ENCODE results near the gene RPS2.
"Not testable (repeated sequence)": the region's sequence is repeated elsewhere in the genome, so short reads cannot be mapped to it uniquely, and the experiment has no call there.

RPS2 gene

DNA sequence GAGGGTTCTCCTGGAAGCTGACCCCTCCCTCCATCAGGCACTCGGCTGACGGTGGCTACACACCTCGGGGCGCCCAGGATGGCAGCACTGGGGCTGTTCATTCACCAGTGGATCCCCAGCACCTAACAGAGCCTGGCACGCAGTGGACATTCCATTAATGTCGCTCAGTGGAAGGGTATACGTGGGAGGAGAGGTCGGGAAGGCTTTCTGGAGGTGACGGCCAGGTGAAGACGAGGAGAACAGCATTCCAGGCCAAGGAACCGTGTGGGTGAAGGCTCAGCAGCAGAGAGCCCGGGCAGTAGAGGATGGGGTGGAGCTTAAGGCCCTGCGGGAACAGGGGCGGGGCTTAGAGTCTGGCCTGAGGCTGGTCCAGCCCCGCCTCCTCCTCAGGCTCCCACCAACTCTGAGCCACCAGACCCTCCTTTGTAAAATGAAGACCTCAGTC, 43.9 kb downstream of the RPS2 start:
- no peak for DNase-seq (ENCODE audit: extremely low read depth in 1 of 2, low read depth in 1 of 2)

DNA sequence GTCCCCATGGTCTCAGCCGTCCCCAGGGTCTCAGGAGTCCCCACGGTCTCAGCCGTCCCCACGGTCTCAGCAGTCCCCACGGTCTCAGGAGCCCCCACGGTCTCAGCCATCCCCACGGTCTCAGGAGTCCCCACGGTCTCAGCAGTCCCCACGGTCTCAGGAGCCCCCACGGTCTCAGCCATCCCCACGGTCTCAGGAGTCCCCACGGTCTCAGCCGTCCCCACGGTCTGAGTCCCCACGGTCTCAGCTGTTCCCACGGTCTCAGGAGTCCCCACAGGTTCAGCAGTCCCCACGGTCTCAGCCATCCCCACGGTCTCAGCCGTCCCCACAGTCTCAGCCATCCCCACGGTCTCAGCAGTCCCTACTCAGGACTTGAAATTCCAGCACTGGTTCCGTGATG, 44.5 kb downstream of the RPS2 start:
- not testable (repeated sequence) for DNase-seq (ENCODE audit: extremely low read depth in 1 of 2, low read depth in 1 of 2)

DNA sequence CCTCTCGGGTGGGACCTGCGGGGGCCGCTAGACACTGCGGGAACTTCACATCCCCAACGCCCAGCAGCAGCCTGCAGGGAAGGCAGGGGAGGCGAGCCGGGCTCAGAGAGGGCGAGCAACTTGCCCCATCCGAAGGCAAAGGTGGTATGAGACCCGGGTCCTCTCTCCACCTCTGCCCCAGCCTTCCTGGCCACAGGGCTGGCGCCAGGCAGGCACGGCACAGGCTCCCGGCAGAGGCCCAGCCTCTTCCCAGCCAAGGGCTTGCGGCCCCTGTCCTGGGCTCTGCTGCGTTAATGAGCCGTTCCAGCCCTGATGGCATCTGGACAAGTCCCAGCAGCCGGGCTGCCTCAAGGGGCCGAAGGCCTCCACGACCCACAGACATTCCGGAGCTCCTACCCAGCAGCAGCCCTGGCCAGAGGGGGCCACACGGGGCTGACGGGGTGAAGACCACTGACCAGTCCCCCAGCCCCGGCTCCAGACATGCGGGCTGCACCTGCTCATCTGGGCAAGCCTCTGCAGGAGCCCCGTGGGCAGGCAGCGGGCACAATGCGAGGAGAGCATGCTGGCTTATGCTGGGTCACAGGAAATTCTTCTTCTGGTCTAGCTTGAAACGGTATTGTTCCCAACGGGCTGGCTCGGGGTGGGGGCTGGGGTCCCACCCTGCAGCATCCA, 45.2 kb downstream of the RPS2 start:
- no peak for DNase-seq (ENCODE audit: extremely low read depth in 1 of 2, low read depth in 1 of 2)

DNA sequence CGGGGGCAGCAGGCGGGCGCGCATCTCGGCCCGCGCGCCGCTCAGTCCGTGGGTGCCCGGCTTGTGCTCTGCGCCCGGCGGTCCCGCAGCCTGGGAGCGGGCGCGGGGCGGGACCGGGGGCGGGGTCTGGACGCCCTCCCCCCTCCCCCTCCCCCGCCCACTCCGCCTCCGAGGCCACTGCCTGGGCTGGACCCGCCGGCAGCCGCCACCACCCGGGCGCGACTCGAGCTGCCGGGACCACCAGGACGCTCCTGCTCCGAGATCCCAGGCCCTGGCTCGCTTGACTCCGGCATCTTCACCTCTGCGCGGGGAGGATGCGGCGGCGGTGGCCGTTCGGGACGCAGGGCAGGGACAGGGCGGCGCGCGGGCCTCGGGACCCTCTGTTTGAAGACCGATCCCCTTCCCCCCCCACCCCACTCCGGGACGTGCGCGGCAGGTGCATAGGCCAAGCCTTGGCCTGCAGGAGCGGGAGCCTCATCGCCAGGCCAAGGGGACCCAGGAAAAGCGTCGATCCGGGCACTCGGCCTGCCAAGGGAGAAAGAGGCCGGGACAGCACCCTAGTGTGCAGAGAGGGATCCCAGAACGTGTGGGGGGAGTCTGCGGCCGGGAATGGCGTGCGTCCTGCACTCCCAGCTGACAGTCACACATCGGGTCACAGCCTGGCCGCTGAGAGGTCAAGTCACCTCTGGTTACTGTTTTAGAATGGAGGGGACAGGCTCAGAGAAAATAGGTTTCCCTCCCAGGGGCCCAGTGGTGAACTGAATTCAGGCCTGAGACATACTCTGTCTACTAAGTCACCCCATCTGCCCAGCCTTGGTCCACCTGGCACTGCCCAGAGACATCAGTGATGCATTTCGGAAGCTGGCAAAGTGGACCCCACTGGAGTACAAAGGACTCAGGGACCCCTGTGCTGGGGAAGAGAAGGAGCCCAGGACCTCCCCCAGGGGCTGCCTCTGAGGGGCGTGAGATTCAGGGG, 46.0 kb downstream of the RPS2 start, which contains the start of gene HS3ST6:
Gene HS3ST6, minus strand, starts transcription at position 65 of the 976 bp plus-strand sequence. CDS start 92 bp downstream, outside the sequence.
- no peak for DNase-seq (ENCODE audit: extremely low read depth in 1 of 2, low read depth in 1 of 2)

DNA sequence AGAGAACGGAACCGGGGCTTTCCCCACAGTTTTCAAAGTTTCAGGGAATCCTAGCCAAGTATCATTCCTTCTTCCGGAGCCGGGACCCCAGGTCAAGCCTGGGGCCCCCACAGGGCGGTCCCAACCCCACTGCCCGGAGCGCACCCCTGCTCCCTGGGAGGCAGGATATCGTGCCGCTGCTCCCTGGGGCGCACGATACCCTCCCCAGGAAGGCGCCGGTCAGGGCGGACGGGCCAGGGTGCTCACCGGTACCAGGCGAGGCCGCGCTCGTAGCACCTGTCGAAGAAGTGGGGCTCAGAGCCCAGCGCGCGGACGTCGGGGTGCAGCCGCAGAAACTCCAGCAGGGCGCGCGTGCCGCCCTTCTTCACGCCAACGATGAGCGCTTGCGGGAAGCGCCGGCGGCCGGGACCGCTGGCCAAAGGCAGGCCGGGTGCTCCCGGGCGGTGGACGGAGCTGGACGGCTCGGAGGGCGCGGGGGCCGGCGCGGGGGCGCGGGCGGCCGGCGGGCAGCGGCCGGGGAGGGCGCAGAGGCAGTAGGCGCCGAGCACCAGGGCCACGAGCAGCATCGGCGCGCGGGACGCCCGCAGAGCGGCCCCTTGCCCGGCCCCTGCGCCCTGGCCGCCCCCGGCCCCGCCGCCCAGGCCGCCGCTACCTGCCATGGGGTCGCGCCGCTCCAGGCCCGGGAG, 46.8 kb downstream of the RPS2 start:
- DNase-seq (ENCODE audit: extremely low read depth in 1 of 2, low read depth in 1 of 2) = no peak

DNA sequence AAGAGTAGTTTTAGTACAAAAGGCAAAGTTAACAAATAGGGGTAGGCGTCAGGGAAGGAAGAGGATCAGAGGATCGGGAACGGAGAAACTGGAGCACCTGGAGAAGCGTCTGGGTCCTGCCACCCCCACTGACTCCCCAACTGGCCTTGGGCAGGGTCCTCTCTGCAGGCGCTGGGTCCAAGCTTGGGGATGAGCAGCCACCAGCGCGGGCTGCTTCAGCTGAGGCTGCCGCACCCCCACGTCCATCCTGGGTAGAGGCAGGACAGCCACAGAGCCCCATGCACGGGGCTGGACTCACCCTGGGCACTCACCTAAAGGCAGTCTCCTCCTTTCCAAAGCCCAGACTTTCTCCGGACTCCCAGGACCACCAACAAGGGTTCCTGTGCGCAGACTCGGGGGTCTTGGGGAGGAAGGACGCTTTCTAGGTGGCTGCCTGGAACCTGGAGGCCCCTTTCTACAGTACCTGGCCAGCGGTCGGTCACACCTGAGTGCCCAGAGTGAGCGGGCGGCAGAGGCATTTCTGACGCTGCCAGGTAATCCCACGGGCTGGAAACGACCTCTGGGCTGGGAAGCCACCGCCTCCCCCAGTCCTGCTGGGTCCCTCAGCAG, 47.5 kb downstream of the RPS2 start:
- no peak for DNase-seq (ENCODE audit: extremely low read depth in 1 of 2, low read depth in 1 of 2)

DNA sequence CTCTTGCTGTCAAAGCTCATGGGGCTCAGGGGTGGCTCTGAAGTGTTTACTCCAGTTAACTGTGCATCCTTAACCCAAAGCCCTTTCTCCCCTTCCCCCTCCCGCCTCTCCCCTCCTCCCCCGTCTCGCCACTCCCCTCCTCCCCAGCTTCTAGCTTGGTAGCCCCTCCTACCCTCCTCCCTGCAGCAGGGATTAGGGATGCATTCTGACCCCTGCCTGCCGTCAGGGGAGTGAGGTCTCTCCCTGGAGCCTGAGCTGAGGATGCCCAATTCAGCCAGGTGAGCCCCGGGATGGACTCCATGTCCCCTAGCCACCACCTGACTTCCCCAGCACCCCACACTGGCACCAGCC, 48.0 kb downstream of the RPS2 start:
- DNase-seq (ENCODE audit: extremely low read depth in 1 of 2, low read depth in 1 of 2) = no peak

DNA sequence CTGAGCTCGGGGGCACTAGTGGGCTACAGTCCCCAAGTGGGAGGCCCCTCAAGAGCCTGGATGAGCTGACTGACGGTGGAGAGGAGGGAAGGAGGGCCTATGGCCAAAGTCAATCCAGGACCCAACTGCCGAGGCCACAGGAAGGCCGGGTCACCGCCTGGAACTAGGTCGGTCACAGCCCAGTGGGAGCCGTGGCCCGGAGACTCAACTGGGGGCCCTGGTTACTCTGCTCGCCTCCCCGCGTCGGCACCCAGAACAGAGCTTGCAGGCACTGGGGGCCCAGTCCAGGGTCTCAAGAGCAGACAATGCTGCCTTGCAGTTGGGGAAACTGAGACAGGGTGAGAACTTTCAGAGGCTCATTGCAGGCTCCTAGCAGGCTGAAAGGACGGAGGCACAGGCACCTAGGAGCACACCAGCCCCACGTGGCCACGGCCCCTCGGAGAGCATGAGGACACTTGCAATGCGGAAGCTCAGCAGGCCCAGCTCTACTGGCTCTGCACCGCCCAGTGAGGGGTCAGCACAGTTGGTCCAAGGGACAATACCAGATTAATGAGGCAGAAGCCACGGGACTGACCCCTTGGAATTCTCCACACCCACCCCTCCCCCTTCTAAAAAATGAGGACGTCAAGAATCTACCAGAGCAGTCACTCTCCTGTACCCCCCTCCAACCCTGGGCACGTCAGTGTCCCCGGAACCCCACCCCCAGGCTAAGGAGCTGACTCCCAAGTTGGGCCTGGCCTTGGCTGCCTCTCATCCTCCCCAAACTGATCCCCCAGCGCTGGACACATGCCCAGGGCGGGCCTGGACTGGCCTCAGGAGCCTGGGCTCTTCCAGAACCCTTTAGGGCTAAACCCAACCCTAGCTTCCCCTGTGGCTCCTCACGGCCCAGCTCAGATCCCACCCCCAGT, 48.6 kb downstream of the RPS2 start:
- no peak for DNase-seq (ENCODE audit: extremely low read depth in 1 of 2, low read depth in 1 of 2)

DNA sequence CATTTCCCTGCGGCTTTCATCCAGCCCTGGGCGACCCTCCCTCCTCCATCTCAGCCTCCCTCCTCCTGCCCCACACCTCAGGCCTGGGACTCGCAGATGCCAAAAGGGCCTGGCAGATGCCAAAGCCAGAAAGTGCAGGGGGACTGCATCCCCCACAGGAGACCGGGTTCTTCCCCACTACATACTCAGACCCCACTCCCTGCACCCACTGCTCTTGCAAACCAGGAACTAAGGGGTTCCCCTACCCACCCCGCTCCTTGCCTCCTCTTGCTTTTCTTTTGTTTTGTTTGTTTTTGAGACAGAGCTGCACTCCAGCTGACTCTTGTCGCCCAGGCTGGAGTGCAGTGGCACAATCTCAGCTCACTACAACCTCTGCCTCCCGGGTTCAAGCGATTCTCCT, 49.6 kb downstream of the RPS2 start:
- DNase-seq (ENCODE audit: extremely low read depth in 1 of 2, low read depth in 1 of 2) = no peak

DNA sequence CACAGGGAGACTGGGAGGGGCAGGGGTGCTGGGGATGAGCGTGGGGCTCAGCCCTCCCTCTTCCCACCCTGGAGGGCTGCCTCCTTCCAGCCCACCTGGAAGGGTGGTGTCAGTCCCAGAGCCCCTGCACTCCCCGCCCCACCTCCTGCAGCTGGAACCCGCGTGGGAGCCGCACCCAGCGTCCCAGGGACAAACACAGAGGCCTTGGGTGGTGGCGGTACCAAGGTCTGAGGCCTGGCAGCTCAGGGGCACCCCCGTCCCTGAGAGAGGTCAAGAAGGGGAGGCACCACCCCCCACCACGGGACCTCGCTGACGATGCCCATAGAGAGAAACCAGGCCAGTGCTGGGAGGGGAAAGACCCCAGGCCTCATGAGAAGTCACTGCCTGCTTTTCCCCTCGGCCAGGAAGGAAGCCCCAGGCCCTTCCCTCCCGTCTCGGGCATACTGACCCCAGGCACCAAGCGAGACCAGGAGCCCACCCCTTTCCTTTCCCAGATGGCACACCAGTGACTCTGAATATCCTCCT, 50.5 kb downstream of the RPS2 start:
- DNase-seq (ENCODE audit: extremely low read depth in 1 of 2, low read depth in 1 of 2) = no peak

DNA sequence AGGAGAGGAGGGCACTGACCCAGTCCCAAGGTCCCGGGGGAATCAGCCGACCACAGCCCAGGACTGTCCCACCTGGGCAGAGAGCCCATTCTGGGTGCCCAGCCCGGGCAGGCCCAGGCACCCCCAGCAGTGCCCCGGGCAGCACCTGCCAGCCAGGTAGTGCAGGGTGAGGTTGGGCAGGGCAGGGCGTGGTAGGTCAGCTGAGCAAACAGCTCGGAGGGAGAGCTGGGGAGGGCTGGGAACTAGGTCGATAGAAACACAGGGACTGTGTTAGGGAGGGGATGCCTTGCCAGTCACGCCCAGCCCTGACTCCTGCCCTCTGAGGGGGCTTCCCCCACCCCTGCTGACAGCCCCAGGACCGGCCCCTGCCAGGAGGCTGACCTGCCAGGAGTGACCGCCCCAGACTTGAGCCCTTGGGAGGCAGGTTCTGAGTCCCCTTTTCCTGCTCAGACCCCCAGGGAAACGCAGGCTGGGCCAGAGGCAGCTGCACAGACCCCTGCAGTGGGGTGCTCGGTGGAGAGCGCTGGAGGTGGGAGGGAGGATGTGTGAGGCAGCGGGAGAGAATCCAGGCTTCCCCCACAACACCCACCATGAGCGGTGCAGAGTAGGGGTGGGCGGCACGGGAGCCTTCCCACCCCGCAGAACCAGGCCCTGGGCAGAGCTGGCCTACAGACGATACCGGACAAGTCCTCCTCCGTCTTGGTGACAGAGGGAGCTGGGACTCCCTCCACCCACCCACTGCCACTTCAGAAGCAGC, 51.1 kb downstream of the RPS2 start:
- no peak for DNase-seq (ENCODE audit: extremely low read depth in 1 of 2, low read depth in 1 of 2)

DNA sequence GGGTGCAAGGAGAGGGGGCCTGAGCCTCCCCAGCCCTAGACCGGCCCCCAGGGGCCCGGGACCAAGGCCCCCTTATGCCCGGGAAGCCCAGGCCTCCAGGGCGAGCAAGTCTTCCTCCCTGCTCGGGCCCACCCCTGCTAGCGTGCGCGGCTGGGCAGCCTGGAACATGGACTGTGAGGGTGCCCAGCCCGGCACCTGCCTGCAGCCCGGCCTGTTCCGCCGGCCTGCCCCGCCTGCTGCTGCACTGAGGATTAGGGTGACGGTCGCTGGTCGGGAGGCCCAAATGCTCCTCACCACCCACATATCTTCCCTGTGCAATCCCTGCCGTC, 52.4 kb downstream of the RPS2 start:
- no peak for DNase-seq (ENCODE audit: extremely low read depth in 1 of 2, low read depth in 1 of 2)

Data from activated CD8-positive, alpha-beta memory T cell treated with anti-CD3 and anti-CD28 coated beads for 1 hour (primary cell).